ENCODE data around the gene PDHX. TPM values are rescaled to one million over a fixed set of nuclear protein-coding genes. Genes with fewer than 3 reads are reported as not detected.
"Not testable (repeated sequence)": the region's sequence is repeated elsewhere in the genome, so short reads cannot be mapped to it uniquely, and the experiment has no call there.

PDHX gene
- 48.8 and 53.0 TPM in 2 replicates for total RNA-seq (2014; rRNA removed; shearing (Covaris generic))
- polyA plus RNA-seq (2015; cell fraction: cytosol; rRNA removed) = 33.2 and 50.5 TPM in 2 replicates
- 36.2 and 45.1 TPM in 2 replicates for polyA plus RNA-seq (2015; cell fraction: nucleus; rRNA removed)

- in situ Hi-C loops (cut with HindIII; ENCODE audit: low pct_unique_long_range_greater_than_20kb, low sequenced_read_pairs) = no loop called here
- peak; percentile 99 for DNase-seq (ENCODE audit: low read depth, low spot score)
Measured at GRCh38 chr11:34916015-34916842, at the start of gene PDHX, which contains the start of gene APIP. PDHX (plus strand) TSS chr11:34916618; CDS start chr11:34916656, 38 bp downstream. APIP (minus strand) TSS chr11:34916379; CDS start chr11:34916284, 95 bp downstream.

- in situ Hi-C loops (cut with HindIII; ENCODE audit: low pct_unique_long_range_greater_than_20kb, low sequenced_read_pairs) = no loop called here
- DNase-seq (ENCODE audit: low read depth, low spot score) = peak; percentile 24
Measured at GRCh38 chr11:34869425-34869824, 47.0 kb upstream of the PDHX start.

GRCh38 chr11:34870548-34871196 is 45.7 kb upstream of the PDHX start:
- no peak for DNase-seq (ENCODE audit: low read depth, low spot score)
- in situ Hi-C loops (cut with HindIII; ENCODE audit: low pct_unique_long_range_greater_than_20kb, low sequenced_read_pairs) = no loop called here

- in situ Hi-C loops (cut with HindIII; ENCODE audit: low pct_unique_long_range_greater_than_20kb, low sequenced_read_pairs) = no loop called here
- no peak for DNase-seq (ENCODE audit: low read depth, low spot score)
Measured at GRCh38 chr11:34874202-34874601, 42.2 kb upstream of the PDHX start.

GRCh38 chr11:34877375-34877975 is 38.9 kb upstream of the PDHX start:
- in situ Hi-C loops (cut with HindIII; ENCODE audit: low pct_unique_long_range_greater_than_20kb, low sequenced_read_pairs) = no loop called here
- no peak for DNase-seq (ENCODE audit: low read depth, low spot score)

DNA sequence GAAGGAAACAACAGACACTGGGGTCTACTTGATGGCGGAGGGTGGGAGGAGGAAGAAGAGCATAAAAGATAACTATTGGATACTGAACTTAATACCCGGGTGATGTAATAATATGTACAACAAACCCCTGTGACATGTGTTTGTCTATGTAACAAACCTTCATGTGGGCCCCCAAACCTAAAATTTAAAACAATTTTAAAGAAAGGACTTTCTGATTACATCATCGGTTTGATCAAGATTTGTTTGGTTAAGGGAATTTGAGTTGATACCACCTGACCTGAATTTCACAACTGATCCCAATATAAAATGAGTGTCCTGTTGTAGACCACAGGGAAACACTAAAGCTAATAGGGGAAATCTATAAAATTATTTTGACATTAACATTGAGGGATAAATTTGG is 34.5 kb upstream of the PDHX start:
- no peak for DNase-seq (ENCODE audit: low read depth, low spot score)
- in situ Hi-C loops (cut with HindIII; ENCODE audit: low pct_unique_long_range_greater_than_20kb, low sequenced_read_pairs) = no loop called here

DNA sequence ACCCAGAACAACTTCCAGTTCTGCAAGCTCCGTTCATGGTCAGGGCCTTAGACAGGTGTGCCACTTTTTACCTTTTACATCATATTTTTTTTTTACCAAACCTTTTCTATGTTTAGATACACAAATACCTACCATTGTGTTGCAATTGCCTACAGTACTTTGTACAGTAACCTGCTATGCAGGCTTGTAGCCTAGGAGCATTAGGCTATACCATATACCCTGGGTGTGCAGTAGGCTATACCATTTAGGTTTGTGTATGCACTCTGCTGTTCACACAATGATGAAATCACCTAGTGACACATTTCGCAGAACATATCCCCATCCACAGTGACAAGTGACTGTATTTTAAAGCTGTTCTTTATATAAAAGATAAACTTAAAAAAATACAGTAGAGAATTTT is 29.8 kb upstream of the PDHX start:
- in situ Hi-C loops (cut with HindIII; ENCODE audit: low pct_unique_long_range_greater_than_20kb, low sequenced_read_pairs) = no loop called here
- no peak for DNase-seq (ENCODE audit: low read depth, low spot score)

- in situ Hi-C loops (cut with HindIII; ENCODE audit: low pct_unique_long_range_greater_than_20kb, low sequenced_read_pairs) = no loop called here
- no peak for DNase-seq (ENCODE audit: low read depth, low spot score)
Measured at GRCh38 chr11:34887260-34887659, 29.2 kb upstream of the PDHX start.

DNA sequence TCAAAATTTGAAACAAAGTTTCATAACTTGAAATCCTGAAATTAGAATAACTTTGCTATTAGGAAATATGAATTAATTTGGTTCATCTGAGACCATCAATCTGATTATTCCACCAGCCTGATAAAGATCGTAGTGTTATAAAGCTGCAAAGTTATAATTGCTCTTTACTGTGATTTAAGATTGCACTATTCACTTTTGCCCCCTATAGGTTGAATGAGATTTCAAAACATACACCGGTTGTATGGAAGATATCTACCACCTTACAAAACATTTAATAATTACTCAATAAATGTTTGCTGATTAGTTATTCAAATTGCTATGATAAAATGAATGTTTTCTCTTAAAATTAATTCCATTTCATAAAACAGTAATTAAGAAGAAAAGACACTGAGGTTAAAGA is 26.3 kb upstream of the PDHX start:
- in situ Hi-C loops (cut with HindIII; ENCODE audit: low pct_unique_long_range_greater_than_20kb, low sequenced_read_pairs) = no loop called here
- DNase-seq (ENCODE audit: low read depth, low spot score) = peak; percentile 30

- in situ Hi-C loops (cut with HindIII; ENCODE audit: low pct_unique_long_range_greater_than_20kb, low sequenced_read_pairs) = no loop called here
- peak; percentile 70 for DNase-seq (ENCODE audit: low read depth, low spot score)
Measured at GRCh38 chr11:34890812-34891211, 25.6 kb upstream of the PDHX start.

GRCh38 chr11:34891611-34892010 is 24.8 kb upstream of the PDHX start:
- in situ Hi-C loops (cut with HindIII; ENCODE audit: low pct_unique_long_range_greater_than_20kb, low sequenced_read_pairs) = no loop called here
- DNase-seq (ENCODE audit: low read depth, low spot score) = peak; percentile 68

GRCh38 chr11:34893416-34893815 is 23.0 kb upstream of the PDHX start:
- in situ Hi-C loops (cut with HindIII; ENCODE audit: low pct_unique_long_range_greater_than_20kb, low sequenced_read_pairs) = no loop called here
- no peak for DNase-seq (ENCODE audit: low read depth, low spot score)

DNA sequence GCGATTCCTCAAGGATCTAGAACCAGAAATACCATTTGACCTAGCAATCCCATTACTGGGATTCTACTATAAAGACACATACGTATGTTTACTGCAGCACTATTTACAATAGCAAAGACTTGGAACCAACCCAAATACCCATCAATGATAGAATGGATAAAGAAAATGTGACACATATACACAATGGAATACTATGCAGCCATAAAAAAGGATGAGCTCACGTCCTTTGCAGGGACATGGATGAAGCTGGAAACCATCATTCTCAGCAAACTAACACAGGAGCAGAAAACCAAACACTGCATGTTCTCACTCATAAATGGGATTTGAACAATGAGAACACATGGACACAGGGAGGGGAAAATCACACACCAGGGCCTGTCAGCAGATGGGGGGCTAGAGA is 20.2 kb upstream of the PDHX start:
- in situ Hi-C loops (cut with HindIII; ENCODE audit: low pct_unique_long_range_greater_than_20kb, low sequenced_read_pairs); DNase-seq (ENCODE audit: low read depth, low spot score): not testable (repeated sequence)

- no peak for DNase-seq (ENCODE audit: low read depth, low spot score)
- in situ Hi-C loops (cut with HindIII; ENCODE audit: low pct_unique_long_range_greater_than_20kb, low sequenced_read_pairs) = no loop called here
Measured at GRCh38 chr11:34897171-34897870, 19.1 kb upstream of the PDHX start.

DNA sequence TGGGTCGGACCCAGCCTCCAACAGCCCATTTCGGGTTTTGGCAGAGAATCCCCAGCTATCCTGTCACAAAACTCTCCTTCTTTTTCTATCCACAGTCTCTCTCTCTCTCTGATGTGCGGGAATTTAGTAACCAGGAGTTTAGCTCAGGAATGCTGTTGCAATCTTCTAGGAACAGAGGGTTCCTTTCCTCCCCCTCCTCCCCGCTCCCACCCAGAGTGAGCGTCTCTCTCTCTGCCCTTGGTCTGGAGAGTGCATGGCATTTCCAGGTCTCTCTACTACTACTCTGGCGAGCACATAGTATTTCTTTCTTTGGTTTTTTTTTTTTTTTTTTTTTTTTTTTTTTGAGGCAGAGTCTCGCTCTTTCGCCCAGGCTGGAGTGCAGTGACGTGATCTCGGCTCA is 17.9 kb upstream of the PDHX start:
- in situ Hi-C loops (cut with HindIII; ENCODE audit: low pct_unique_long_range_greater_than_20kb, low sequenced_read_pairs) = no loop called here

DNA sequence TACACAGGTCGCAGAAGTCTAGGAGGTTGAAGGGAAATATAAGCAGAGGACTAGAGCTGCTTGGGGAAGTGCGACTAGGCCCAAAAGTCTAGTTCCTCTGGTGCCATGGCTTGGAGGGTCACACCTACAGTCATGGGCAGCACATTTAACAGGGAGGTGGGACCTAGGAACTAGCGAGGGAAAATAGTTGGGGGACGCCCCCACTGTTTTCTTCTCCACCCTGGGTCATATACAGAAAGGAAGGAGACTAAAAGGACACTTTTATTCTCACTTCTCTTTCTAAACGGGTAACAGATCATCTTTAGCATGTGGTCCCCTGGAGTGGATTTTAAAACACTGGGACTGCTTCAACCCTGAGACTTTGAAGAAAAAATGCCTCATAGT is 16.8 kb upstream of the PDHX start:
- in situ Hi-C loops (cut with HindIII; ENCODE audit: low pct_unique_long_range_greater_than_20kb, low sequenced_read_pairs) = no loop called here
- DNase-seq (ENCODE audit: low read depth, low spot score) = no peak

More for the DNA sequence above, 17.9 kb upstream of the PDHX start:
- DNase-seq (ENCODE audit: low read depth, low spot score) = no peak

GRCh38 chr11:34904421-34904955 is 11.9 kb upstream of the PDHX start:
- in situ Hi-C loops (cut with HindIII; ENCODE audit: low pct_unique_long_range_greater_than_20kb, low sequenced_read_pairs) = no loop called here
- no peak for DNase-seq (ENCODE audit: low read depth, low spot score)

DNA sequence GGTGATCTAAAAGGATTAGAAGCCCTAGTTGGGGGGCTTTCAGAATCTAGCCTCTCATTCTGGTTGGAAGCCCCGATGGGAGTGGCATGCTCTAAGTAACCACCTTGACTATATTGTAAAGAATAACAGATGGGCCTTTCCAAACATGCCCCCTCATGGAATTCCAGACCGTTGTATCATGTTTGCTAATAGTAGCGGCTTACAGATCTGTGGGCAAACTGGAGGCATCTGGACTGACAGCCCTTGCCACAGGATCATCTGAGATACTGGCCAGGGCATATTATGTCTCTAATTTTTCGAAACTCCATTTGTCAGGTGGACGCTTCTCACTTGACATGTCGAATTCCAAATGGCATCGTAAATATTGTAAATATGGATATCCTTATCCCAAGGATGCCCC is 10.8 kb upstream of the PDHX start:
- in situ Hi-C loops (cut with HindIII; ENCODE audit: low pct_unique_long_range_greater_than_20kb, low sequenced_read_pairs) = no loop called here
- DNase-seq (ENCODE audit: low read depth, low spot score) = no peak

Measured in SK-MEL-5 (cell line).